ENCODE results near the gene PCAT6.
A peak's percentile ranks its signal among the peaks of the same experiment; 100 is the strongest.
"Not testable (repeated sequence)": the region's sequence is repeated elsewhere in the genome, so short reads cannot be mapped to it uniquely, and the experiment has no call there.

Gene PCAT6

GRCh38 chr1:202807926-202808757, 2.6 kb upstream of the PCAT6 start, which contains the start of gene KDM5B:
Gene KDM5B, minus strand, starts transcription at chr1:202808421. Its CDS starts 116 bp downstream, at chr1:202808305.
- peak; percentile 67 for DNase-seq

- DNase-seq: no peak
These were observed 1.1 kb upstream of the PCAT6 start for GRCh38 chr1:202809597-202810159.

GRCh38 chr1:202810193-202810614, 550 bp upstream of the PCAT6 start:
- DNase-seq: no peak

GRCh38 chr1:202811296-202812175, 782 bp downstream of the PCAT6 start:
- DNase-seq: no peak

- DNase-seq: no peak
These were observed 1.6 kb downstream of the PCAT6 start for GRCh38 chr1:202812176-202813026.

GRCh38 chr1:202815120-202815519, 4.4 kb downstream of the PCAT6 start:
- DNase-seq: no peak

GRCh38 chr1:202818819-202819218, 8.1 kb downstream of the PCAT6 start:
- no peak for DNase-seq

- no peak for DNase-seq
These were observed 10.7 kb downstream of the PCAT6 start for GRCh38 chr1:202821467-202821866.

- no peak for DNase-seq
These were observed 15.0 kb downstream of the PCAT6 start for GRCh38 chr1:202825748-202826147.

GRCh38 chr1:202829223-202829622, 18.5 kb downstream of the PCAT6 start:
- not testable (repeated sequence) for DNase-seq

- no peak for DNase-seq
These were observed 21.2 kb downstream of the PCAT6 start for GRCh38 chr1:202831906-202832305.

GRCh38 chr1:202834771-202835547, 24.2 kb downstream of the PCAT6 start:
- DNase-seq: no peak

- no peak for DNase-seq
These were observed 24.9 kb downstream of the PCAT6 start for GRCh38 chr1:202835548-202836072.

- DNase-seq: no peak
These were observed 26.1 kb downstream of the PCAT6 start for GRCh38 chr1:202836623-202837403.

GRCh38 chr1:202837746-202838262, 27.1 kb downstream of the PCAT6 start:
- DNase-seq: no peak

GRCh38 chr1:202843081-202843480, 32.3 kb downstream of the PCAT6 start:
- no peak for DNase-seq

GRCh38 chr1:202844259-202844658, 33.5 kb downstream of the PCAT6 start:
- DNase-seq: no peak

GRCh38 chr1:202844935-202845334, 34.2 kb downstream of the PCAT6 start:
- DNase-seq: no peak

GRCh38 chr1:202848191-202848542, 37.4 kb downstream of the PCAT6 start:
- DNase-seq: no peak

Data from DMS153 (cell line).